HL-60/S4 (cell line): ENCODE results near the gene TCF7.
"Not testable (repeated sequence)": the region's sequence is repeated elsewhere in the genome, so short reads cannot be mapped to it uniquely, and the experiment has no call there.

Experiments
- in situ Hi-C: fragments of 300-500 bp; cut with MboI; formaldehyde crosslinking; loops from 2 replicates; pipeline ENCODE4 v1.14.3; 2022; ENCODE audit warnings: low sequenced_read_pairs

Gene TCF7

GRCh38 chr5:134142806-134143205, 28.3 kb downstream of the TCF7 start:
- in situ Hi-C loops: no loop called here

GRCh38 chr5:134143431-134143830, 28.9 kb downstream of the TCF7 start:
- in situ Hi-C loops: no loop called here

GRCh38 chr5:134143944-134144941, 29.8 kb downstream of the TCF7 start:
- in situ Hi-C loops: no loop called here

- in situ Hi-C loops: no loop called here
Observed at GRCh38 chr5:134145041-134145757, 30.7 kb downstream of the TCF7 start.

- in situ Hi-C loops: no loop called here
Observed at GRCh38 chr5:134145779-134146581, 31.5 kb downstream of the TCF7 start.

- in situ Hi-C loops: no loop called here
Observed at GRCh38 chr5:134146651-134147518, 32.4 kb downstream of the TCF7 start.

GRCh38 chr5:134148316-134148715, 33.8 kb downstream of the TCF7 start:
- in situ Hi-C loops: no loop called here

- in situ Hi-C loops: no loop called here
Observed at GRCh38 chr5:134148986-134149539, 34.6 kb downstream of the TCF7 start.

GRCh38 chr5:134149571-134150303, 35.3 kb downstream of the TCF7 start:
- in situ Hi-C loops: no loop called here

- in situ Hi-C loops: no loop called here
Observed at GRCh38 chr5:134151723-134152122, 37.2 kb downstream of the TCF7 start.

- in situ Hi-C loops: not testable (repeated sequence)
Observed at GRCh38 chr5:134152173-134152832, 37.8 kb downstream of the TCF7 start.

GRCh38 chr5:134153241-134153640, 38.8 kb downstream of the TCF7 start:
- in situ Hi-C loops: no loop called here

- in situ Hi-C loops: no loop called here
Observed at GRCh38 chr5:134153657-134154056, 39.2 kb downstream of the TCF7 start.

GRCh38 chr5:134161513-134162395, 47.3 kb downstream of the TCF7 start:
- in situ Hi-C loops: no loop called here

GRCh38 chr5:134162592-134162991, 48.1 kb downstream of the TCF7 start:
- in situ Hi-C loops: no loop called here

GRCh38 chr5:134171972-134172371, 57.5 kb downstream of the TCF7 start:
- in situ Hi-C loops: no loop called here
